Ishikawa (cell line): ENCODE measurements around the gene CREG2.

Experiments used
- CEBPB ChIP-seq: IDR thresholded peaks from 2 replicates; pipeline ENCODE4 v1.6.1; 2012
- EGR1 ChIP-seq: IDR thresholded peaks from 2 replicates; pipeline ENCODE4 v1.6.1; 2012
- MAX ChIP-seq: IDR thresholded peaks from 2 replicates; pipeline ENCODE4 v1.6.1; 2012
- RAD21 ChIP-seq: IDR thresholded peaks from 2 replicates; pipeline ENCODE4 v1.6.1; 2012; ENCODE audit warnings: low read depth
- REST ChIP-seq: IDR thresholded peaks from 2 replicates; pipeline ENCODE4 v1.6.1; 2012; ENCODE audit warnings: low read depth, mild to moderate bottlenecking
- TAF1 ChIP-seq: IDR thresholded peaks from 2 replicates; pipeline ENCODE4 v1.6.1; 2012; ENCODE audit warnings: low read depth, mild to moderate bottlenecking

GRCh38 chr2:101300836-101301235, 86.5 kb downstream of the CREG2 start:
- no peak for TF ChIP-seq MAX
- TF ChIP-seq REST, result no peak
- TF ChIP-seq CEBPB, result no peak
- TF ChIP-seq RAD21, result no peak
- TF ChIP-seq TAF1, result no peak
- no peak for TF ChIP-seq EGR1
